Measurements from ENCODE around the gene FOXP4.
A peak's percentile ranks its signal among the peaks of the same experiment; 100 is the strongest.

Gene FOXP4

DNA sequence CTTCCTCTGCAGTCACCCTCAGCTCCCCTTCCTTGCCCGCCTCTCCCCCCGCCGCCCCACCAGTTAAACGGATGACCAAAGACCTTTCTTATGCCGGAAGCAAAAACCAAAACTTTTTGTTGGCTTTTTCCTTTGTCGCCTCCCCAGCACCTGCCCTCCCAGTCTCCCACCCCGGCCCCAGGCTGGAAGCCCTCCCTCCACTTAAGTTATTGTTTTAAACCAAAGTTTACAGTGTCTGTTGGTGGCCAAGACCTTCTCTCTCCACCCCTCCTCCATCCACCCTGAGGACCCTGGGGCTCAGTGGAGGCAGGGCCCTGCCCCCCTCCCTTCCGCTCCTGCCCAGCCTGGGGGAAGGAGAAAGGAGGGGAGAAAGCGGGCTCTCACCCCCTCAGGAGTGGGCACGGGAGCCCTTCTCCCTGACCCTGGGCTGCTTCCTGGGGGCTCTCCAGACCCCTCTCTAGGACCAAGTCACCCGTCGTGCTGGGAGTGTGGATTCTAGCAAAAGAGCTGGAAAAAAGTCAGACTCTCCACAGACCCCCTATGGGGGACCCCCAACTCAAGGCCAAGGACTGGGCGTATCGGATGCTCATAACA, 53.8 kb downstream of the FOXP4 start:
- Histone ChIP-seq H3K79me1 (replicated peaks; ENCODE audit: low read length, poor library complexity, severe bottlenecking) (no peaks in the 10 kb centered on the region), H3K4me1 (ENCODE audit: control insufficient read depth, insufficient read depth, low read depth, low read length) (peaks cover 2% of the 10 kb centered on the region), H3K9me3 (ENCODE audit: control insufficient read depth, low read length) (no peaks in the 10 kb centered on the region), H3K9ac (ENCODE audit: low read length) (no peak overlapping the region), H2BK120ac (ENCODE audit: low read depth, low read length) (no peak overlapping the region), H3K14ac (ENCODE audit: low read length in 2 of 2) (no peak overlapping the region), H2BK12ac (ENCODE audit: low read length in 2 of 2) (no peak overlapping the region), H3K4ac (ENCODE audit: low read depth in 1 of 2, low read length in 2 of 2) (no peak overlapping the region), H2BK15ac (ENCODE audit: low read depth, poor library complexity, severe bottlenecking) (no peak overlapping the region), H3K27me3 (ENCODE audit: control insufficient read depth in 1 of 2, insufficient read depth in 1 of 2, low read length in 2 of 2) (no peaks in the 10 kb centered on the region), H3K4me3 (ENCODE audit: insufficient read depth in 1 of 2, low read depth in 1 of 2, low read length in 2 of 2) (no peak overlapping the region), H4K8ac (ENCODE audit: low read length) (no peak overlapping the region), H2AK5ac (ENCODE audit: low read length, severe bottlenecking) (no peak overlapping the region), H3K18ac (ENCODE audit: low read depth in 1 of 2, low read length in 2 of 2) (no peak overlapping the region), H2AFZ (ENCODE audit: low read depth, low read length) (no peak overlapping the region), H3K36me3 (ENCODE audit: control insufficient read depth in 1 of 2, insufficient read depth in 2 of 2, low read depth in 1 of 2, low read length in 2 of 2) (peaks cover 12 to 57% of the 10 kb centered on the region in 2 experiments), H3K4me2 (ENCODE audit: low read length, poor library complexity, severe bottlenecking) (no peak overlapping the region), H4K91ac (ENCODE audit: low read length) (no peak overlapping the region), H3K23ac (ENCODE audit: low read length in 2 of 2) (no peak overlapping the region), H3K27ac (ENCODE audit: low read length, poor library complexity, severe bottlenecking) (no peak overlapping the region), H2BK5ac (ENCODE audit: low read depth, low read length, poor library complexity, severe bottlenecking) (no peak overlapping the region)
- WGBS = 89% methylated on average over 14 of the region's 14 CpGs
- no peak for DNase-seq

DNA sequence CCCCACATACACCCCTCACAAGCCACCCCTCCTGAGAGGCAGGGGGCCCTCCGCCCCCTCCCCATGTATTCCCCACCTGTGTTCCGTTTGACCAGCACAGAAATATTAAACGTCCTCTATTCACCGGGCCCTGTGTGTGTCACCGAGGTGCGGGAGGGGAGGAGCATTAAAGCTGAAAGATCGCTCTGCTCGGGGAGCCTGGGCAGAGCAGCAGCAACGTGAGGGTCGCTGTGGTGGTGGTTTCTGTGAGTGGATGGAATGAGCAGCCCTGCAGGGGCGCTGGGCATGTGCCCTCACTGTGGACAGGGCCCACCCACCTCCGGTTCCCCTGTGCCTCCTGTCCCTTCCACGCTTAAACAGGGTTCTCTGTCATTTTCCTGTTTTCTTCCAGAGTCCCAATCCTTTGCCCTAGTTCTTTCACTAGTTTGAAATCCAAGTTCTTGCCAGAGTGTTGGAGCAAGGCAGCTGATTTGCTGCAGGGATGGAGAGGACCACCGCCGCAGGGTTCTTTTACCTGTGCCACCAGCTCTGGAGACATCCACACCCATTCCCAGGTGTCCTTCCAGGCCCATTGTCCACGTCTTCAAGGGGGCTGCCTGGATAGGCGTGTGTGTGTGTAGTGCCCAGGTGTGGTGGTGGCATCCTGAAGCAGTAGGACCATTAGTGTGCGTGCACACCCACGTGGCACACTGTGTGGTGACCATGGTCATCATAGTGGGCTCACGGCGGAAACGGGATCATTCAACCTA, 54.5 kb downstream of the FOXP4 start:
- no peak overlapping the region for H2BK15ac ChIP-seq (ENCODE audit: low read depth, poor library complexity, severe bottlenecking)
- peaks cover 12 to 52% of the 10 kb centered on the region in 2 experiments for H3K36me3 ChIP-seq (ENCODE audit: control insufficient read depth in 1 of 2, insufficient read depth in 2 of 2, low read depth in 1 of 2, low read length in 2 of 2)
- H3K4ac ChIP-seq (ENCODE audit: low read depth in 1 of 2, low read length in 2 of 2) = no peak overlapping the region
- H3K79me1 ChIP-seq (replicated peaks; ENCODE audit: low read length, poor library complexity, severe bottlenecking) = no peaks in the 10 kb centered on the region
- no peak overlapping the region for H4K91ac ChIP-seq (ENCODE audit: low read length)
- no peak overlapping the region for H3K18ac ChIP-seq (ENCODE audit: low read depth in 1 of 2, low read length in 2 of 2)
- H3K9me3 ChIP-seq (ENCODE audit: control insufficient read depth, low read length) = no peaks in the 10 kb centered on the region
- no peak overlapping the region for H2BK120ac ChIP-seq (ENCODE audit: low read depth, low read length)
- H4K8ac ChIP-seq (ENCODE audit: low read length) = no peak overlapping the region
- H2AFZ ChIP-seq (ENCODE audit: low read depth, low read length) = no peak overlapping the region
- H3K27me3 ChIP-seq (ENCODE audit: control insufficient read depth in 1 of 2, insufficient read depth in 1 of 2, low read length in 2 of 2) = peaks cover 0 to under 1% of the 10 kb centered on the region in 2 experiments
- H3K4me2 ChIP-seq (ENCODE audit: low read length, poor library complexity, severe bottlenecking) = no peak overlapping the region
- no peak overlapping the region for H3K9ac ChIP-seq (ENCODE audit: low read length)
- no peak overlapping the region for H2BK5ac ChIP-seq (ENCODE audit: low read depth, low read length, poor library complexity, severe bottlenecking)
- no peak overlapping the region for H2BK12ac ChIP-seq (ENCODE audit: low read length in 2 of 2)
- peaks cover 2% of the 10 kb centered on the region for H3K4me1 ChIP-seq (ENCODE audit: control insufficient read depth, insufficient read depth, low read depth, low read length)
- H3K4me3 ChIP-seq (ENCODE audit: insufficient read depth in 1 of 2, low read depth in 1 of 2, low read length in 2 of 2) = no peak overlapping the region
- H3K27ac ChIP-seq (ENCODE audit: low read length, poor library complexity, severe bottlenecking) = no peak overlapping the region
- H3K23ac ChIP-seq (ENCODE audit: low read length in 2 of 2) = no peak overlapping the region
- no peak for DNase-seq
- 82% methylated on average over 19 of the region's 22 CpGs for WGBS
- no peak overlapping the region for H2AK5ac ChIP-seq (ENCODE audit: low read length, severe bottlenecking)
- H3K14ac ChIP-seq (ENCODE audit: low read length in 2 of 2) = no peak overlapping the region

DNA sequence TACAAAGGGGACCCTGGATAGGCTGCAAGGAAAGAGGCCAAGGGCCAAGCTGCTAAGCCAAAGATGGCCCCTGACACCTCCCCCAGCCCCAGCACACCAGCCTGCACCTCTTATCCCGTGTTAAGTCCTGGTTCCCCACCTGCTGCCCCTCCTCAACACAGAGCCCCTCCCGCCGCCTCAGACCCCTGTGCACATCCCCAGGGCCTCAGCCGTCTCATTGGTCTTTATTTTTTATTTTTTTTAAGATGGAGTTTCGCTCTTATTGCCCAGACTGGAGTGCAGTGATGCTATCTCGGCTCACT, 55.0 kb downstream of the FOXP4 start:
- Histone ChIP-seq H3K4me2 (ENCODE audit: low read length, poor library complexity, severe bottlenecking) (no peak overlapping the region), H2BK15ac (ENCODE audit: low read depth, poor library complexity, severe bottlenecking) (no peak overlapping the region), H2BK5ac (ENCODE audit: low read depth, low read length, poor library complexity, severe bottlenecking) (no peak overlapping the region), H3K36me3 (ENCODE audit: control insufficient read depth in 1 of 2, insufficient read depth in 2 of 2, low read depth in 1 of 2, low read length in 2 of 2) (peaks cover 11 to 47% of the 10 kb centered on the region in 2 experiments), H3K9ac (ENCODE audit: low read length) (no peak overlapping the region), H2BK12ac (ENCODE audit: low read length in 2 of 2) (no peak overlapping the region), H3K4ac (ENCODE audit: low read depth in 1 of 2, low read length in 2 of 2) (no peak overlapping the region), H4K8ac (ENCODE audit: low read length) (no peak overlapping the region), H2AFZ (ENCODE audit: low read depth, low read length) (no peak overlapping the region), H2BK120ac (ENCODE audit: low read depth, low read length) (no peak overlapping the region), H3K27ac (ENCODE audit: low read length, poor library complexity, severe bottlenecking) (no peak overlapping the region), H3K27me3 (ENCODE audit: control insufficient read depth in 1 of 2, insufficient read depth in 1 of 2, low read length in 2 of 2) (peaks cover 0 to 3% of the 10 kb centered on the region in 2 experiments), H3K23ac (ENCODE audit: low read length in 2 of 2) (no peak overlapping the region), H3K79me1 (replicated peaks; ENCODE audit: low read length, poor library complexity, severe bottlenecking) (no peaks in the 10 kb centered on the region), H3K4me3 (ENCODE audit: insufficient read depth in 1 of 2, low read depth in 1 of 2, low read length in 2 of 2) (no peak overlapping the region), H2AK5ac (ENCODE audit: low read length, severe bottlenecking) (no peak overlapping the region), H3K14ac (ENCODE audit: low read length in 2 of 2) (no peak overlapping the region), H4K91ac (ENCODE audit: low read length) (no peak overlapping the region), H3K18ac (ENCODE audit: low read depth in 1 of 2, low read length in 2 of 2) (no peak overlapping the region), H3K4me1 (ENCODE audit: control insufficient read depth, insufficient read depth, low read depth, low read length) (peaks cover 2% of the 10 kb centered on the region), H3K9me3 (ENCODE audit: control insufficient read depth, low read length) (no peaks in the 10 kb centered on the region)
- DNase-seq = no peak
- 93% methylated on average over 6 of the region's 6 CpGs for WGBS

DNA sequence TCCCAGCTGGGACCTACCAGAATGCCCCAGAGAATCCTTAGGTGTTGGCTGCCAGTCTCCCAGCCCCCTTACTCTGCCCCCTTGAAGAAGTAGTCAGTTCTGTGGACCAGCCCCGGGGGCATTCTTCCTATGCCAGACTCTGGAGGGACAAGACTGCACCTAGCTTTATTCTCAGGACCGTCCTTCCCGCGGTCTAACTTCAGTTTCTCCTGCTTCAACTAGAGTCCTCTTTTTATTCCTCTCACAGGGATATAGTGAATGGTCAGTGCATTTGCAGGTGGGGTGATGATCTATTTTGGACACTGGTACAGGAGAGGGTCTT, 56.2 kb downstream of the FOXP4 start:
- H3K9ac ChIP-seq (ENCODE audit: low read length) = peak overlapping the region; percentile 42
- no peaks in the 10 kb centered on the region for H3K9me3 ChIP-seq (ENCODE audit: control insufficient read depth, low read length)
- no peak for DNase-seq
- H3K4me2 ChIP-seq (ENCODE audit: low read length, poor library complexity, severe bottlenecking) = no peak overlapping the region
- peak overlapping the region; percentile 52 for H2BK120ac ChIP-seq (ENCODE audit: low read depth, low read length)
- H2AK5ac ChIP-seq (ENCODE audit: low read length, severe bottlenecking) = peak overlapping the region; percentile 79
- no peak overlapping the region for H3K4me3 ChIP-seq (ENCODE audit: insufficient read depth in 1 of 2, low read depth in 1 of 2, low read length in 2 of 2)
- H3K4ac ChIP-seq (ENCODE audit: low read depth in 1 of 2, low read length in 2 of 2) = no peak overlapping the region
- no peak overlapping the region for H3K18ac ChIP-seq (ENCODE audit: low read depth in 1 of 2, low read length in 2 of 2)
- H3K27me3 ChIP-seq (ENCODE audit: control insufficient read depth in 1 of 2, insufficient read depth in 1 of 2, low read length in 2 of 2) = peaks cover 0 to 3% of the 10 kb centered on the region in 2 experiments
- H3K79me1 ChIP-seq (replicated peaks; ENCODE audit: low read length, poor library complexity, severe bottlenecking) = no peaks in the 10 kb centered on the region
- no peak overlapping the region for H2AFZ ChIP-seq (ENCODE audit: low read depth, low read length)
- peaks cover 2 to 35% of the 10 kb centered on the region in 2 experiments for H3K36me3 ChIP-seq (ENCODE audit: control insufficient read depth in 1 of 2, insufficient read depth in 2 of 2, low read depth in 1 of 2, low read length in 2 of 2)
- no peak overlapping the region for H3K14ac ChIP-seq (ENCODE audit: low read length in 2 of 2)
- H2BK12ac ChIP-seq (ENCODE audit: low read length in 2 of 2) = no peak overlapping the region
- peak overlapping the region; percentile 16 for H4K8ac ChIP-seq (ENCODE audit: low read length)
- H4K91ac ChIP-seq (ENCODE audit: low read length) = no peak overlapping the region
- H3K23ac ChIP-seq (ENCODE audit: low read length in 2 of 2) = no peak overlapping the region
- peaks cover 2% of the 10 kb centered on the region for H3K4me1 ChIP-seq (ENCODE audit: control insufficient read depth, insufficient read depth, low read depth, low read length)
- no peak overlapping the region for H2BK15ac ChIP-seq (ENCODE audit: low read depth, poor library complexity, severe bottlenecking)
- H2BK5ac ChIP-seq (ENCODE audit: low read depth, low read length, poor library complexity, severe bottlenecking) = no peak overlapping the region
- WGBS = 60% methylated on average over 1 of the region's 4 CpGs
- no peak overlapping the region for H3K27ac ChIP-seq (ENCODE audit: low read length, poor library complexity, severe bottlenecking)

Data from mesenchymal stem cell (in vitro differentiated cells and primary cell).